Left colon (tissue), 2 donors: ENCODE results near the gene ABCB6. TPM values are rescaled to one million over a fixed set of nuclear protein-coding genes. Genes with fewer than 3 reads are reported as not detected.
A peak's percentile ranks its signal among the peaks of the same experiment; 100 is the strongest.

ENCODE experiments used
- ATAC-seq: fragments of 200-7000 bp; cut with Tn5 transposase; one replicate; pipeline ENCODE4 v1.9.1; 2020; ENCODE audit warnings: mild to moderate bottlenecking, moderate library complexity
- DNase-seq, 2 donors: peaks; one replicate each; pipeline ENCODE4 v3.0.0-alpha.2; 2020
- intact Hi-C, 2 donors: fragments of 100-400 bp; cut with DNase I in 1 of 2; cut with micrococcal nuclease in 1 of 2; formaldehyde crosslinking; loops; one replicate each; pipeline versions ENCODE4 v1.11.2 to v1.14.0; 2022; cut with DNase I, micrococcal nuclease
- total RNA-seq, 2 donors: library from RNA; stranded (reverse); fragmentation: NEBNext Ultra II Directional; extraction: Animal tissue kit (Norgen Biotek cat#: 25700); gene quantifications; one replicate each; pipeline ENCODE4 v1.2.1, GENCODE V29; 2021
- donor health status: DM: no; HTN: no; CAD: no.
- donor health status: DM: yes; HTN: yes; CAD: no.

Gene ABCB6
- total RNA-seq, 2 donors from 2014 or later, result 6.8 to 11.4 TPM

- DNase-seq (peak; percentile 98 to 99), ATAC-seq (peak; percentile 96)
- intact Hi-C loops, result loop anchor here (2.0 to 10.0 kb wide), 2 partner anchors 134 to 138 kb away; no protein-coding TSS in a partner anchor
Observed at GRCh38 chr2:219160186-219161017, 58.4 kb downstream of the ABCB6 start, which contains the start of gene NHEJ1. Gene NHEJ1 (minus strand): TSS chr2:219160815. CDS start chr2:219158362, 2,453 bp downstream.

Other genes starting within 250 kb of the ABCB6 start
- 1 to 10 TPM; 3.9 to 4.8 TPM for gene FEV, start 233.8 kb downstream of the ABCB6 start, total RNA-seq
- gene CRYBA2, start 225.5 kb downstream of the ABCB6 start, total RNA-seq, result 1 to 10 TPM; 4.1 to 6.9 TPM
- under 1 TPM; 0.39 to 0.76 TPM for gene CFAP65, start 177.4 kb downstream of the ABCB6 start, total RNA-seq
- 10 to 100 TPM; 72.7 to 85.5 TPM for gene IHH, start 158.0 kb downstream of the ABCB6 start, total RNA-seq
- 10 to 100 TPM; 45.4 to 56.1 TPM for gene NHEJ1, start 58.1 kb downstream of the ABCB6 start, total RNA-seq
- gene SLC23A3, start 48.9 kb downstream of the ABCB6 start, total RNA-seq, result 1 to 10 TPM; 5.1 to 6.1 TPM
- 100 to 1,000 TPM; 119 TPM for gene CNPPD1, start 42.0 kb downstream of the ABCB6 start, total RNA-seq
- 100 to 1,000 TPM; 122 to 138 TPM for gene RETREG2, start 40.7 kb downstream of the ABCB6 start, total RNA-seq
- 10 to 100 TPM; 78.0 to 89.9 TPM for gene ZFAND2B, start 12.2 kb downstream of the ABCB6 start, total RNA-seq
- gene ATG9A, start 10.7 kb upstream of the ABCB6 start, total RNA-seq, result 10 to 100 TPM; 60.2 to 66.0 TPM
- 10 to 100 TPM; 33.8 to 40.9 TPM for gene ANKZF1, start 10.8 kb upstream of the ABCB6 start, total RNA-seq
- 1 to 10 TPM; 4.2 to 4.5 TPM for gene GLB1L, start 26.5 kb upstream of the ABCB6 start, total RNA-seq
- gene STK16, start 26.5 kb upstream of the ABCB6 start, total RNA-seq, result 10 to 100 TPM; 41.9 to 42.5 TPM
- not detected for gene TUBA4B, start 34.3 kb upstream of the ABCB6 start, total RNA-seq
- gene TUBA4A, start 35.0 kb upstream of the ABCB6 start, total RNA-seq, result 10 to 100 TPM; 60.2 to 83.1 TPM
- gene DNAJB2, start 60.4 kb upstream of the ABCB6 start, total RNA-seq, result 10 to 100 TPM; 64.2 to 67.6 TPM
- gene PTPRN, start 90.4 kb upstream of the ABCB6 start, total RNA-seq, result 1 to 10 TPM; 1.9 to 2.3 TPM
- gene RESP18, start 113.8 kb upstream of the ABCB6 start, total RNA-seq, result not detected
- gene DNPEP, start 169.0 kb upstream of the ABCB6 start, total RNA-seq, result 100 to 1,000 TPM in 1 of 2 donors, 10 to 100 TPM in 1; 94.2 to 130 TPM
- gene DES, start 199.4 kb upstream of the ABCB6 start, total RNA-seq, result 100 to 1,000 TPM in 1 of 2 donors, 10 to 100 TPM in 1; 18.5 to 706 TPM
- 10 to 100 TPM in 1 of 2 donors, 1 to 10 TPM in 1; 2.9 to 29.4 TPM for gene SPEG, start 215.9 kb upstream of the ABCB6 start, total RNA-seq